Vagina (tissue), 2 donors: ENCODE results near the gene HOXB1.

Experiments
- POLR2A ChIP-seq, 2 donors: fragments of 450-650 bp; IDR thresholded peaks; one replicate each; pipeline ENCODE4 v1.6.1; 2017; ENCODE audit warnings: antibody characterized with exemption in 2 of 2, mild to moderate bottlenecking in 2 of 2, moderate library complexity in 2 of 2
- POLR2AphosphoS5 ChIP-seq, 2 donors: sonication (generic); formaldehyde crosslinking; IDR thresholded peaks; one replicate each; pipeline ENCODE4 v1.9.0; 2017; ENCODE audit warnings: antibody characterized with exemption in 2 of 2, mild to moderate bottlenecking in 2 of 2, low read depth in 1 of 2; ENCODE audit not compliant: insufficient read depth in 1 of 2
- TF ChIP-seq, protein P1 (sequence below), 3 experiments: fragments of 450-650 bp in 2 of 3; fragments of 200-600 bp in 1 of 3; sonication (generic) in 1 of 3; IDR thresholded peaks; one replicate each; pipeline ENCODE4 v1.5.1; 2017 to 2019; ENCODE audit warnings: antibody characterized with exemption in 3 of 3, mild to moderate bottlenecking in 2 of 3, moderate library complexity in 2 of 3

DNA sequence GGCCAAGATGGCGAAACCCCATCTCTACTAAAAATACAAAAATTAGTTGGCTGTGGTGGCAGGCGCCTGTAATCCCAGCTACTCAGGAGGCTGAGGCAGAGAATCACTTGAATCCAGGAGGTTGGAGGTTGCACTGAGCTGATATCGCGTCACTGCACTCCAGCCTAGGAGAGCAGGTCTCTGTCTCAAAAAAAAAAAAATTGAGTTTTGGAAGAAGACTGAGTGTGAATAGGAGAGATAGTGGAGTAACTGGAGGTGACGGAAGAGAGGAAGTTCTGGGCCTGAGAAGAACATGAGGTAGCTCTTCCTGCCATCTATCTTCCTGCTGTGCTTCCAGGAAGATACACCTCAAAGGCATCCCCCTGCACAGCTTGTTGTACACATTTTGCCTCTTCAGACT is 11.4 kb downstream of the HOXB1 start:
- TF ChIP-seq POLR2A (IDR thresholded peaks at IDR 0.05) (no peak), POLR2AphosphoS5 (IDR thresholded peaks at IDR 0.05; ENCODE audit: insufficient read depth in 1 of 2, low read depth in 1 of 2) (no peak)
- TF ChIP-seq, protein P1, sequence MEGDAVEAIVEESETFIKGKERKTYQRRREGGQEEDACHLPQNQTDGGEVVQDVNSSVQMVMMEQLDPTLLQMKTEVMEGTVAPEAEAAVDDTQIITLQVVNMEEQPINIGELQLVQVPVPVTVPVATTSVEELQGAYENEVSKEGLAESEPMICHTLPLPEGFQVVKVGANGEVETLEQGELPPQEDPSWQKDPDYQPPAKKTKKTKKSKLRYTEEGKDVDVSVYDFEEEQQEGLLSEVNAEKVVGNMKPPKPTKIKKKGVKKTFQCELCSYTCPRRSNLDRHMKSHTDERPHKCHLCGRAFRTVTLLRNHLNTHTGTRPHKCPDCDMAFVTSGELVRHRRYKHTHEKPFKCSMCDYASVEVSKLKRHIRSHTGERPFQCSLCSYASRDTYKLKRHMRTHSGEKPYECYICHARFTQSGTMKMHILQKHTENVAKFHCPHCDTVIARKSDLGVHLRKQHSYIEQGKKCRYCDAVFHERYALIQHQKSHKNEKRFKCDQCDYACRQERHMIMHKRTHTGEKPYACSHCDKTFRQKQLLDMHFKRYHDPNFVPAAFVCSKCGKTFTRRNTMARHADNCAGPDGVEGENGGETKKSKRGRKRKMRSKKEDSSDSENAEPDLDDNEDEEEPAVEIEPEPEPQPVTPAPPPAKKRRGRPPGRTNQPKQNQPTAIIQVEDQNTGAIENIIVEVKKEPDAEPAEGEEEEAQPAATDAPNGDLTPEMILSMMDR (IDR thresholded peaks at IDR 0.05) = no peak
